Measurements from ENCODE around the gene PLCB4.

The PLCB4 gene

DNA sequence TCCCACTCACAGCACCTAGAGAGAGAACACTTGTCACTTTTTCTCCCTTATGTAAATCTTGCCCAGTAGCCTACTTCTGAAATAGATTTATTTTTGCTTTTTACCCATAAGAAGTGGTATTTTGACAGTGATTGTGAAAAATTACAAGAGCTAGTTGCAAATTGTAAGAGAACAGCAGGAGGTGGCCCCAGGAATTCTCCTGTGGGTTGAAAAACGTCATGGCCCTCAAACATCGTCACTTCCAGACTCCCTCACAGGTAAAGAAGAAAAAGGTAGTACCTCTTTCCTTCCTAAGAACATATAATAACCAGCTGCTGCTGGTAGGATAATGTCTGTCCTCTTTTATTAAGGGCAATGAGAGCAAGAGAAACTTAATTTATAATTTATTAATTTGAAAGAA lies 376.0 kb downstream of the PLCB4 start:
- ChIA-PET POLR2A (no interaction called here), CTCF (no interaction called here)
- H3K9me3 ChIP-seq (ENCODE audit: control insufficient read depth, insufficient read depth, low read depth, low read length): no peaks in the 10 kb centered on the region
- no peak for TF ChIP-seq SP7 (tag by site-specific recombination; IDR thresholded peaks at IDR 0.05)
- TF ChIP-seq WT1 (tag by site-specific recombination; IDR thresholded peaks at IDR 0.05): no peak
- no peak for TF ChIP-seq ZNF169 (tag by site-specific recombination; IDR thresholded peaks at IDR 0.05)
- H3K36me3 ChIP-seq (ENCODE audit: control insufficient read depth in 2 of 2, insufficient read depth in 1 of 2, low read length in 2 of 2): no peaks in the 10 kb centered on the region; a peak in 1 of 3 replicates
- H3K27ac ChIP-seq (ENCODE audit: extremely low read depth, low read depth, low read length): no peak overlapping the region
- H3K4me3 ChIP-seq (ENCODE audit: low read depth, low read length): no peak overlapping the region
- H3K4me1 ChIP-seq (ENCODE audit: control insufficient read depth, insufficient read depth, low read length): no peaks in the 10 kb centered on the region

DNA sequence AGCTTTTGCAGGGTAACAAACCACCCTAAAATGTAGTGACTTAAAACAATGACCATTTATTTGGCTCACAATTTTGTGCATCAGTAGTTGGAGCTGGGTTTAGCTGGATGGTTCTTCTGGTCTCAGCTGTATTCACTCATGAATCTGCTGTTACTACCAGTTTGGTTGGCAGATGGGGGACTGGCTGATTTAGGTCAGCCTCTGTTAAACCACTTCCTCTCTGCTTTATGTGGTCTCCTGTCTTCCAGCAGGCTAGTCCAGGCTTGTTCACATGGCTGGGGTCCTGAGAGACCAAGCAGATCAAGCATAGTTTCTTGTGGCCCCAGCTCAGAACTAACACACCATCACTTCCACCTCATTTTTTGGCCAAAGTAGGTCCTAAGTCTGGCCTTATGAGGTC lies 378.3 kb downstream of the PLCB4 start:
- POLR2A ChIA-PET: no interaction called here
- H3K27ac ChIP-seq (ENCODE audit: extremely low read depth, low read depth, low read length): no peak overlapping the region

GRCh38 chr20:9453201-9453600 lies 384.3 kb downstream of the PLCB4 start:
- Histone ChIP-seq H3K4me1 (ENCODE audit: control insufficient read depth, insufficient read depth, low read length) (no peaks in the 10 kb centered on the region), H3K36me3 (ENCODE audit: control insufficient read depth in 2 of 2, insufficient read depth in 1 of 2, low read length in 2 of 2) (no peaks in the 10 kb centered on the region), H3K9me3 (ENCODE audit: control insufficient read depth, insufficient read depth, low read depth, low read length) (no peaks in the 10 kb centered on the region), H3K27ac (ENCODE audit: extremely low read depth, low read depth, low read length) (no peak overlapping the region), H3K4me3 (ENCODE audit: low read depth, low read length) (no peak overlapping the region)
- CTCF ChIA-PET: interaction anchor here (1.1 kb wide), 1 partner anchor 45 kb away, joined by 3 read pairs; no protein-coding TSS in a partner anchor
- POLR2A ChIA-PET: no interaction called here
- TF ChIP-seq ZNF777 (tag by site-specific recombination; IDR thresholded peaks at IDR 0.05; ENCODE audit: borderline replicate concordance): no peak
- TF ChIP-seq ZNF10 (tag by site-specific recombination; IDR thresholded peaks at IDR 0.05): no peak
- TF ChIP-seq KLF7 (tag by site-specific recombination; IDR thresholded peaks at IDR 0.05; ENCODE audit: borderline replicate concordance): no peak
- no peak for TF ChIP-seq ZNF701 (tag by site-specific recombination; IDR thresholded peaks at IDR 0.05)
- TF ChIP-seq ZNF350 (tag by site-specific recombination; IDR thresholded peaks at IDR 0.05): no peak
- no peak for TF ChIP-seq ZNF571 (tag by site-specific recombination; IDR thresholded peaks at IDR 0.05)

More for the DNA sequence above, 378.3 kb downstream of the PLCB4 start:
- Histone ChIP-seq H3K4me1 (ENCODE audit: control insufficient read depth, insufficient read depth, low read length) (no peaks in the 10 kb centered on the region), H3K9me3 (ENCODE audit: control insufficient read depth, insufficient read depth, low read depth, low read length) (no peaks in the 10 kb centered on the region), H3K4me3 (ENCODE audit: low read depth, low read length) (no peak overlapping the region), H3K36me3 (ENCODE audit: control insufficient read depth in 2 of 2, insufficient read depth in 1 of 2, low read length in 2 of 2) (no peaks in the 10 kb centered on the region; a peak in 1 of 3 replicates)
- CTCF ChIA-PET: interaction anchor here (0.6 to 1.7 kb wide), 3 partner anchors 39 to 456 kb away, joined by 3 to 8 read pairs (median 5); no protein-coding TSS in a partner anchor
- TF ChIP-seq ZNF2 (tag by site-specific recombination; IDR thresholded peaks at IDR 0.05): no peak
- TF ChIP-seq, protein P1, sequence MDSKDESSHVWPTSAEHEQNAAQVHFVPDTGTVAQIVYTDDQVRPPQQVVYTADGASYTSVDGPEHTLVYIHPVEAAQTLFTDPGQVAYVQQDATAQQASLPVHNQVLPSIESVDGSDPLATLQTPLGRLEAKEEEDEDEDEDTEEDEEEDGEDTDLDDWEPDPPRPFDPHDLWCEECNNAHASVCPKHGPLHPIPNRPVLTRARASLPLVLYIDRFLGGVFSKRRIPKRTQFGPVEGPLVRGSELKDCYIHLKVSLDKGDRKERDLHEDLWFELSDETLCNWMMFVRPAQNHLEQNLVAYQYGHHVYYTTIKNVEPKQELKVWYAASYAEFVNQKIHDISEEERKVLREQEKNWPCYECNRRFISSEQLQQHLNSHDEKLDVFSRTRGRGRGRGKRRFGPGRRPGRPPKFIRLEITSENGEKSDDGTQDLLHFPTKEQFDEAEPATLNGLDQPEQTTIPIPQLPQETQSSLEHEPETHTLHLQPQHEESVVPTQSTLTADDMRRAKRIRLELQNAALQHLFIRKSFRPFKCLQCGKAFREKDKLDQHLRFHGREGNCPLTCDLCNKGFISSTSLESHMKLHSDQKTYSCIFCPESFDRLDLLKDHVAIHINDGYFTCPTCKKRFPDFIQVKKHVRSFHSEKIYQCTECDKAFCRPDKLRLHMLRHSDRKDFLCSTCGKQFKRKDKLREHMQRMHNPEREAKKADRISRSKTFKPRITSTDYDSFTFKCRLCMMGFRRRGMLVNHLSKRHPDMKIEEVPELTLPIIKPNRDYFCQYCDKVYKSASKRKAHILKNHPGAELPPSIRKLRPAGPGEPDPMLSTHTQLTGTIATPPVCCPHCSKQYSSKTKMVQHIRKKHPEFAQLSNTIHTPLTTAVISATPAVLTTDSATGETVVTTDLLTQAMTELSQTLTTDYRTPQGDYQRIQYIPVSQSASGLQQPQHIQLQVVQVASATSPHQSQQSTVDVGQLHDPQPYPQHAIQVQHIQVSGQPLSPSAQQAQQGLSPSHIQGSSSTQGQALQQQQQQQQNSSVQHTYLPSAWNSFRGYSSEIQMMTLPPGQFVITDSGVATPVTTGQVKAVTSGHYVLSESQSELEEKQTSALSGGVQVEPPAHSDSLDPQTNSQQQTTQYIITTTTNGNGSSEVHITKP (tag by site-specific recombination; IDR thresholded peaks at IDR 0.05): no peak
- TF ChIP-seq, protein P2, sequence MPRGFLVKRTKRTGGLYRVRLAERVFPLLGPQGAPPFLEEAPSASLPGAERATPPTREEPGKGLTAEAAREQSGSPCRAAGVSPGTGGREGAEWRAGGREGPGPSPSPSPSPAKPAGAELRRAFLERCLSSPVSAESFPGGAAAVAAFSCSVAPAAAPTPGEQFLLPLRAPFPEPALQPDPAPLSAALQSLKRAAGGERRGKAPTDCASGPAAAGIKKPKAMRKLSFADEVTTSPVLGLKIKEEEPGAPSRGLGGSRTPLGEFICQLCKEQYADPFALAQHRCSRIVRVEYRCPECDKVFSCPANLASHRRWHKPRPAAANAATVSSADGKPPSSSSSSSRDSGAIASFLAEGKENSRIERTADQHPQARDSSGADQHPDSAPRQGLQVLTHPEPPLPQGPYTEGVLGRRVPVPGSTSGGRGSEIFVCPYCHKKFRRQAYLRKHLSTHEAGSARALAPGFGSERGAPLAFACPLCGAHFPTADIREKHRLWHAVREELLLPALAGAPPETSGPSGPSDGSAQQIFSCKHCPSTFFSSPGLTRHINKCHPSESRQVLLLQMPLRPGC (tag by site-specific recombination; IDR thresholded peaks at IDR 0.05): no peak

- Histone ChIP-seq H3K36me3 (ENCODE audit: control insufficient read depth in 2 of 2, insufficient read depth in 1 of 2, low read length in 2 of 2) (peaks cover 0 to 5% of the 10 kb centered on the region in 2 experiments; a peak in 2 of 3 replicates), H3K4me3 (ENCODE audit: low read depth, low read length) (no peak overlapping the region), H3K4me1 (ENCODE audit: control insufficient read depth, insufficient read depth, low read length) (no peaks in the 10 kb centered on the region), H3K27ac (ENCODE audit: extremely low read depth, low read depth, low read length) (no peak overlapping the region), H3K9me3 (ENCODE audit: control insufficient read depth, insufficient read depth, low read depth, low read length) (no peaks in the 10 kb centered on the region)
- ChIA-PET CTCF (interaction anchor here (0.8 kb wide), 1 partner anchor 47 kb away, joined by 4 read pairs; no protein-coding TSS in a partner anchor), POLR2A (no interaction called here)
- TF ChIP-seq ZNF629 (tag by site-specific recombination; IDR thresholded peaks at IDR 0.05): no peak
- TF ChIP-seq ZBTB26 (tag by site-specific recombination; optimal IDR thresholded peaks at IDR 0.05): no peak
- TF ChIP-seq KLF9 (tag by site-specific recombination; IDR thresholded peaks at IDR 0.05; ENCODE audit: low read depth): no peak
- no peak for TF ChIP-seq ZNF157 (tag by site-specific recombination; IDR thresholded peaks at IDR 0.05)
- TF ChIP-seq OVOL3 (tag by site-specific recombination; IDR thresholded peaks at IDR 0.05): no peak
- no peak for TF ChIP-seq ZNF214 (tag by site-specific recombination; IDR thresholded peaks at IDR 0.05; ENCODE audit: borderline replicate concordance)
- no peak for TF ChIP-seq ZNF10 (tag by site-specific recombination; IDR thresholded peaks at IDR 0.05)
- no peak for TF ChIP-seq ZBTB1 (tag by site-specific recombination; IDR thresholded peaks at IDR 0.05)
- no peak for TF ChIP-seq ZNF449 (tag by site-specific recombination; IDR thresholded peaks at IDR 0.05)
These were observed 385.9 kb downstream of the PLCB4 start for GRCh38 chr20:9454791-9455190.

Measured in HEK293 (cell line).